MM.1S (cell line): ENCODE results near the gene BTBD19.

Source experiments
- DNase-seq: peaks from one replicate; pipeline ENCODE4 v3.0.0-alpha.2; 2015
- H2AFZ ChIP-seq: fragments of 300-600 bp; sonication (generic); 2 replicates; pipeline ENCODE4 v1.6.0; 2016; ENCODE audit warnings: antibody characterized with exemption, low read length
- H3F3A ChIP-seq: fragments of 300-600 bp; sonication (generic); 2 replicates; pipeline ENCODE4 v1.6.1; 2016; ENCODE audit warnings: mild to moderate bottlenecking, antibody characterized with exemption, low read length, moderate library complexity, mixed read lengths; ENCODE audit not compliant: insufficient read depth
- H3K27ac ChIP-seq: fragments of 300-600 bp; sonication (generic); 2 replicates; pipeline ENCODE4 v1.5.1; 2016; ENCODE audit warnings: mild to moderate bottlenecking, low read length
- H3K27me3 ChIP-seq: fragments of 300-600 bp; sonication (generic); replicated peaks from 2 replicates; pipeline ENCODE4 v1.6.0; 2016; ENCODE audit warnings: low read length; ENCODE audit not compliant: insufficient read depth
- H3K36me3 ChIP-seq: fragments of 300-600 bp; sonication (generic); replicated peaks from 2 replicates; pipeline ENCODE4 v1.6.1; 2016; ENCODE audit warnings: mild to moderate bottlenecking, low read length, mixed read lengths; ENCODE audit not compliant: insufficient read depth
- H3K4me1 ChIP-seq: fragments of 300-600 bp; sonication (generic); 2 replicates; pipeline ENCODE4 v1.6.1; 2016; ENCODE audit warnings: low read length, mixed read lengths
- H3K4me2 ChIP-seq: fragments of 300-600 bp; sonication (generic); 2 replicates; pipeline ENCODE4 v1.6.0; 2016; ENCODE audit warnings: low read depth, low read length
- H3K4me3 ChIP-seq: fragments of 300-600 bp; sonication (generic); 2 replicates; pipeline ENCODE4 v1.5.1; 2016; ENCODE audit warnings: low read length, mixed read lengths
- H3K79me2 ChIP-seq: fragments of 300-600 bp; sonication (generic); 2 replicates; pipeline ENCODE4 v1.6.1; 2016; ENCODE audit warnings: mixed run types, low read length, mixed read lengths
- H3K9ac ChIP-seq: fragments of 300-600 bp; sonication (generic); 2 replicates; pipeline ENCODE4 v1.6.1; 2016; ENCODE audit warnings: low read length, mixed read lengths
- H3K9me2 ChIP-seq: fragments of 300-600 bp; sonication (generic); replicated peaks from 2 replicates; pipeline ENCODE4 v1.6.1; 2016; ENCODE audit warnings: mild to moderate bottlenecking, low read length, mixed read lengths; ENCODE audit not compliant: insufficient read depth
- H3K9me3 ChIP-seq: fragments of 300-600 bp; sonication (generic); replicated peaks from 2 replicates; pipeline ENCODE4 v1.6.1; 2016; ENCODE audit warnings: mild to moderate bottlenecking, low read length, mixed read lengths; ENCODE audit not compliant: insufficient read depth
- H4K20me1 ChIP-seq: fragments of 300-600 bp; sonication (generic); 2 replicates; pipeline ENCODE4 v1.6.1; 2016; ENCODE audit warnings: mild to moderate bottlenecking, low read length, moderate library complexity, mixed read lengths; ENCODE audit not compliant: insufficient read depth
- EZH2 ChIP-seq: fragments of 300-600 bp; sonication (generic); optimal IDR thresholded peaks from 2 replicates; pipeline ENCODE3; 2017; ENCODE audit warnings: low read depth, mild to moderate bottlenecking, antibody characterized with exemption, low read length, mixed read lengths
- EZH2phosphoT487 ChIP-seq: fragments of 300-600 bp; sonication (generic); IDR thresholded peaks from 2 replicates; pipeline ENCODE4 v1.6.1; 2018; ENCODE audit warnings: antibody characterized with exemption, low read length
- TF ChIP-seq, protein P1 (sequence below): fragments of 300-600 bp; sonication (generic); IDR thresholded peaks from 2 replicates; pipeline ENCODE4 v1.5.1; 2016; ENCODE audit warnings: antibody characterized with exemption, low read length, mixed read lengths

The BTBD19 gene

DNA sequence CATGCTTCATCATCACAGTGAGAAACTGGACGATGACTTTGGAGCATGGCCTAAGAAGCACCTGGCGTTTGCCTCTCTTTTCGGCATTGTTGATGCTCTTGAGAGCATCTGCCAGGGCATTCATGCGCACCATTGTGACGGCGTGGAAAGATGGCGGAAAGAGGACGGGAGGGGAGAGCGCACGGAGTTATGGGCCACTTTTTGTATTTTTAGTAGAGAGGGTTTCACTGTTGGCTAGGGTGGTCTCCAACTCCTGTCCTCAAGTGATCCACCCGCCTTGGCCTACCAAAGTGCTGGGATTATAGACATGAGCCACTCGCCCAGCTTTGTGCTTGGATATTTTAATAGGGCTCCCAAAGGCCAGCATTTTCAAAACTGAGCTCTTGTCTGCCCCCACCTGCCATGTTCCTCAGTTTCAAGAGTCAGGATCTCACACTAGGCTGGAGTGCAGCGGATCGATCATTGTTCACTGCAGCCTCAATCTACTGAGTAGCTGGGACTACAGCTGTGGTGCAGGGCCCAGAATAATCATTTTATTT, 27.7 kb upstream of the BTBD19 start:
- Histone ChIP-seq H3K27me3 (no peaks in the 10 kb centered on the region), H3K27ac (no peak overlapping the region), H3K79me2 (peaks cover 32% of the 10 kb centered on the region), H3K9ac (no peak overlapping the region), H4K20me1 (peaks cover 11% of the 10 kb centered on the region; the same call in 1 of the 2 replicates), H3F3A (peaks cover 54% of the 10 kb centered on the region), H3K9me3 (no peaks in the 10 kb centered on the region), H3K4me1 (peaks cover 11% of the 10 kb centered on the region; the same call in 1 of the 2 replicates), H3K36me3 (peaks cover 18% of the 10 kb centered on the region), H3K4me3 (no peak overlapping the region), H2AFZ (no peak overlapping the region), H3K4me2 (no peak overlapping the region), H3K9me2 (no peaks in the 10 kb centered on the region)
- no peak for DNase-seq
- TF ChIP-seq EZH2 (no peak), EZH2phosphoT487 (no peak)
- TF ChIP-seq, protein P1, sequence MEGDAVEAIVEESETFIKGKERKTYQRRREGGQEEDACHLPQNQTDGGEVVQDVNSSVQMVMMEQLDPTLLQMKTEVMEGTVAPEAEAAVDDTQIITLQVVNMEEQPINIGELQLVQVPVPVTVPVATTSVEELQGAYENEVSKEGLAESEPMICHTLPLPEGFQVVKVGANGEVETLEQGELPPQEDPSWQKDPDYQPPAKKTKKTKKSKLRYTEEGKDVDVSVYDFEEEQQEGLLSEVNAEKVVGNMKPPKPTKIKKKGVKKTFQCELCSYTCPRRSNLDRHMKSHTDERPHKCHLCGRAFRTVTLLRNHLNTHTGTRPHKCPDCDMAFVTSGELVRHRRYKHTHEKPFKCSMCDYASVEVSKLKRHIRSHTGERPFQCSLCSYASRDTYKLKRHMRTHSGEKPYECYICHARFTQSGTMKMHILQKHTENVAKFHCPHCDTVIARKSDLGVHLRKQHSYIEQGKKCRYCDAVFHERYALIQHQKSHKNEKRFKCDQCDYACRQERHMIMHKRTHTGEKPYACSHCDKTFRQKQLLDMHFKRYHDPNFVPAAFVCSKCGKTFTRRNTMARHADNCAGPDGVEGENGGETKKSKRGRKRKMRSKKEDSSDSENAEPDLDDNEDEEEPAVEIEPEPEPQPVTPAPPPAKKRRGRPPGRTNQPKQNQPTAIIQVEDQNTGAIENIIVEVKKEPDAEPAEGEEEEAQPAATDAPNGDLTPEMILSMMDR, result no peak

DNA sequence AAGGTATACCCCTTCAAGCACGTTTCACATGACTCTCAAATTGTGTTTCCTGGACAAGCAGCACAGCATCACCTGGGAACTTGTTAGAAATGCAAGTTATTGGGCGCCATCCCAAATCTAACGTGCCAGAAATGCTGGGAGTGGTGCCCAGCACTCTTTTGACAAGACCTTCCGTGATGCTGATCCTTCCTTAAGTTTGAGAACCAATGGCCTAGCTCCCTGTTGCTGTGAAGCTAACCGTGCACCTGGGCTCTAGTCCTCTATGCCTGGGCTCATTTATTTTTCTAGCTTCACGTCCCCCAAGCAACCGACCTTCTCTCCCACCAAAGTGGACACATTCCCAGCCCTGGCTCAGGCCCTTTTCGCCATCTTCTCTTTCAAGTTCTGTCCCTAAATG, 24.6 kb upstream of the BTBD19 start:
- Histone ChIP-seq H3K9me2 (no peaks in the 10 kb centered on the region), H3K4me1 (peaks cover 8% of the 10 kb centered on the region; the same call in 1 of the 2 replicates), H3K36me3 (peaks cover 2% of the 10 kb centered on the region), H3K9me3 (no peaks in the 10 kb centered on the region), H4K20me1 (peaks cover 1% of the 10 kb centered on the region; the same call in 1 of the 2 replicates), H3K9ac (no peak overlapping the region), H3K79me2 (peaks cover 1% of the 10 kb centered on the region), H3K4me3 (no peak overlapping the region), H3F3A (peaks cover 26% of the 10 kb centered on the region), H2AFZ (no peak overlapping the region), H3K27me3 (no peaks in the 10 kb centered on the region), H3K4me2 (no peak overlapping the region), H3K27ac (no peak overlapping the region)
- DNase-seq, result no peak
- TF ChIP-seq, protein P1, result no peak
- no peak for TF ChIP-seq EZH2
- TF ChIP-seq EZH2phosphoT487, result no peak

DNA sequence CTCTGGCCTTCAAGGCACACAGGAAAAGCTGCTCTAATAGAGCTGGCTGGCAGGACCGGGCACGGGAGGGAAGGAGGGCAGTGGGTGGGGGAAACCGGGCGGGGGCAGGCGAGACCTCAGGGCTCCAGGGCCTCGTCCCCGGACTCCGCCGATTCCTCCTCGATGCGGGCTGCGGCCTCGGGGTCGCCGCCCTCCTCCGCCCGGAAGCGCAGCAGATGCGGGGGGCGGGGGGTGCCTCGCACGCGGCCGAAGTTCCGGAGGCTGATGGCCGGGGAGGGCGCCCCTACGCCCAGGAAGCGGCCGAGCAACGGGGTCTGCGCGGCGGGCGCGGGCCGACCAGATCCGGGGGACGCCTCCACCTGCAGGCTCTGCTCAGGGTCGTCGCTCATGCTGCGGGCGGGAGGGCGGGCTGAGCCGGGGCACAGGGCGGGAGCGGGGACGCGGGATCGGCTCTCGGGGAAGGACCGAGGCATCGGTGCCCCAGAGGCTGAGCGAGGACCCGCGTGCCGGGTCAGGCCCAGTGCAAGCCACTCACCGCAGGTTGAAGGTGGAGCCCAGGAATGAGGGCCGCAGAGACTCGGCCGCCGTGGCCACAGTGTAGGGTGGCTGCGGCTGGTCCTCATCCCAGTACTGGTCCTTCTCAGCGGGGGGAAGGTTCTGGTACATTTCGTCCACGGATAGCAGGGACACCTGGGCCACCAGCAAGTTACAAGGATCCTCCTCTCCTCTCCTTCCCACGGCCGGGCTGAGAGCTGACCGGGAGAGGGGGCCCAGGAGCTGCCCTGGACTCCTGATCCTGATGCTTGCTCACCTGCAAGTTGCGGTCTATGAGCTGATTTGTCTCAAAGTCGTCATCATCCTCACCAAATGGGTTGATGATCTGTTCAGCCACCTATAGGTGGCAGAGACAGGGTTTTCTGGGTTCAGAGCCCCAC, 24.0 kb upstream of the BTBD19 start:
- H2AFZ ChIP-seq, result no peak overlapping the region
- H3K4me1 ChIP-seq, result peaks cover 8% of the 10 kb centered on the region; the same call in 1 of the 2 replicates
- no peak overlapping the region for H3K4me2 ChIP-seq
- H3K27me3 ChIP-seq, result no peaks in the 10 kb centered on the region
- H3K9me2 ChIP-seq, result no peaks in the 10 kb centered on the region
- no peak overlapping the region for H3K9ac ChIP-seq
- H3K4me3 ChIP-seq, result no peak overlapping the region
- H3F3A ChIP-seq, result peaks cover 24% of the 10 kb centered on the region
- no peak overlapping the region for H3K27ac ChIP-seq
- H4K20me1 ChIP-seq, result no peaks in the 10 kb centered on the region
- TF ChIP-seq, protein P1, result no peak
- TF ChIP-seq EZH2phosphoT487 (no peak), EZH2 (no peak)
- no peak for DNase-seq
- no peaks in the 10 kb centered on the region for H3K36me3 ChIP-seq
- no peaks in the 10 kb centered on the region for H3K9me3 ChIP-seq
- no peaks in the 10 kb centered on the region for H3K79me2 ChIP-seq
